Endothelial cell of umbilical vein (primary cell): ENCODE measurements around the gene LIPK.

Experiments used
- EZH2 ChIP-seq: IDR thresholded peaks from 2 replicates; pipeline ENCODE4 v1.6.1; 2012; ENCODE audit warnings: borderline replicate concordance, low read depth, mild to moderate bottlenecking, moderate library complexity, low read length, inconsistent platforms; ENCODE audit not compliant: severe bottlenecking
- TF ChIP-seq, protein P1 (sequence below), 2 donors: IDR thresholded peaks; 1 replicate in 1 of 2; 2 replicates in 1 of 2; pipeline ENCODE4 v1.5.1; 2011; ENCODE audit warnings: low read length in 2 of 2, mild to moderate bottlenecking in 2 of 2, moderate library complexity in 2 of 2, control low read depth in 1 of 2, inconsistent platforms in 1 of 2, low read depth in 1 of 2; ENCODE audit not compliant: insufficient read depth in 1 of 2; ENCODE audit errors: extremely low read depth in 1 of 2

DNA sequence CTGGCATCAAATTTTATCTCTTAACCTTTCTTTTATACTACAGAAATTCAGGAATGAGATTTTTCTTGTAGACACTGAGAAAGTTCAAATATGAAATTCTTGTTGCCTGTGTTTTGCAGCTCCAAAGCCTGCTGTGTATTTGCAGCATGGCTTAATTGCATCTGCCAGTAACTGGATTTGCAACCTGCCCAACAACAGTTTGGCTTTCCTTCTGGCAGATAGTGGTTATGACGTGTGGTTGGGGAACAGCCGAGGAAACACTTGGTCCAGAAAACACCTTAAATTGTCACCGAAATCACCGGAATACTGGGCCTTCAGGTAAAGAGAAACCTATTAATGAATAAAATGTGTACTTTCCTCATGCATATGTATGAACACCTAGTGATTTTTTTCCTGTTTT, 24.8 kb downstream of the LIPK start:
- TF ChIP-seq EZH2: no peak
- TF ChIP-seq, protein P1, sequence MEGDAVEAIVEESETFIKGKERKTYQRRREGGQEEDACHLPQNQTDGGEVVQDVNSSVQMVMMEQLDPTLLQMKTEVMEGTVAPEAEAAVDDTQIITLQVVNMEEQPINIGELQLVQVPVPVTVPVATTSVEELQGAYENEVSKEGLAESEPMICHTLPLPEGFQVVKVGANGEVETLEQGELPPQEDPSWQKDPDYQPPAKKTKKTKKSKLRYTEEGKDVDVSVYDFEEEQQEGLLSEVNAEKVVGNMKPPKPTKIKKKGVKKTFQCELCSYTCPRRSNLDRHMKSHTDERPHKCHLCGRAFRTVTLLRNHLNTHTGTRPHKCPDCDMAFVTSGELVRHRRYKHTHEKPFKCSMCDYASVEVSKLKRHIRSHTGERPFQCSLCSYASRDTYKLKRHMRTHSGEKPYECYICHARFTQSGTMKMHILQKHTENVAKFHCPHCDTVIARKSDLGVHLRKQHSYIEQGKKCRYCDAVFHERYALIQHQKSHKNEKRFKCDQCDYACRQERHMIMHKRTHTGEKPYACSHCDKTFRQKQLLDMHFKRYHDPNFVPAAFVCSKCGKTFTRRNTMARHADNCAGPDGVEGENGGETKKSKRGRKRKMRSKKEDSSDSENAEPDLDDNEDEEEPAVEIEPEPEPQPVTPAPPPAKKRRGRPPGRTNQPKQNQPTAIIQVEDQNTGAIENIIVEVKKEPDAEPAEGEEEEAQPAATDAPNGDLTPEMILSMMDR (IDR thresholded peaks at IDR 0.05; ENCODE audit: extremely low read depth in 1 of 2, insufficient read depth in 1 of 2, low read depth in 1 of 2, low read length in 2 of 2): no peak
